HepG2 (cell line): ENCODE data around the gene P4HB. TPM values are rescaled to one million over a fixed set of nuclear protein-coding genes. Genes with fewer than 3 reads are reported as not detected.

Experiments used
- AHR ChIP-seq: IDR thresholded peaks from 2 replicates; pipeline ENCODE4 v1.6.1; 2018; ENCODE audit warnings: missing genetic modification reagents, missing compliant biosample characterization
- AKAP8 ChIP-seq: sonication (generic); formaldehyde crosslinking; IDR thresholded peaks from 2 replicates; pipeline ENCODE4 v1.5.1; 2020; ENCODE audit warnings: mild to moderate bottlenecking, missing genetic modification reagents
- KMT2A ChIP-seq: sonication (generic); formaldehyde crosslinking; IDR thresholded peaks from 2 replicates; pipeline ENCODE4 v1.4.0; 2020; ENCODE audit warnings: missing genetic modification reagents
- MED8 ChIP-seq: sonication (generic); formaldehyde crosslinking; IDR thresholded peaks from 2 replicates; pipeline ENCODE4 v1.8.1; 2023; ENCODE audit warnings: mild to moderate bottlenecking, missing genetic modification reagents; ENCODE audit not compliant: insufficient replicate concordance
- MIER3 ChIP-seq: IDR thresholded peaks from 2 replicates; pipeline ENCODE4 v1.6.1; 2016; ENCODE audit warnings: missing compliant biosample characterization, borderline replicate concordance
- PRPF4 ChIP-seq: fragments of 200-400 bp; formaldehyde crosslinking; IDR thresholded peaks from 2 replicates; pipeline ENCODE4 v1.6.1; 2016; ENCODE audit warnings: low read length, low read depth; ENCODE audit not compliant: poor library complexity, severe bottlenecking
- RAD51 ChIP-seq: fragments of 450-650 bp; IDR thresholded peaks from 2 replicates; pipeline ENCODE4 v1.6.1; 2016; ENCODE audit warnings: borderline replicate concordance
- RORA ChIP-seq: sonication (generic); formaldehyde crosslinking; IDR thresholded peaks from 2 replicates; pipeline ENCODE4 v1.5.0; 2020; ENCODE audit warnings: mild to moderate bottlenecking, missing genetic modification reagents, moderate library complexity
- SYNCRIP ChIP-seq: fragments of 200-400 bp; formaldehyde crosslinking; IDR thresholded peaks from 2 replicates; pipeline ENCODE4 v1.6.1; 2018; ENCODE audit warnings: mild to moderate bottlenecking, low read depth, low read length; ENCODE audit not compliant: insufficient read depth
- ZNF138 ChIP-seq: sonication (generic); formaldehyde crosslinking; IDR thresholded peaks from 2 replicates; pipeline ENCODE4 v1.5.0; 2020; ENCODE audit warnings: mild to moderate bottlenecking, low read depth, missing genetic modification reagents
- ZNF274 ChIP-seq: sonication (generic); formaldehyde crosslinking; IDR thresholded peaks from 2 replicates; pipeline ENCODE4 v1.5.1; 2020; ENCODE audit warnings: mild to moderate bottlenecking, missing genetic modification reagents
- ZNF44 ChIP-seq: sonication (generic); formaldehyde crosslinking; IDR thresholded peaks from 2 replicates; pipeline ENCODE4 v1.5.1; 2020; ENCODE audit warnings: mild to moderate bottlenecking, missing genetic modification reagents
- ZSCAN22 ChIP-seq: sonication (generic); formaldehyde crosslinking; IDR thresholded peaks from 2 replicates; pipeline ENCODE4 v1.4.0; 2020; ENCODE audit warnings: mild to moderate bottlenecking, missing genetic modification reagents
- ZSCAN30 ChIP-seq: sonication (generic); formaldehyde crosslinking; IDR thresholded peaks from 2 replicates; pipeline ENCODE4 v1.5.0; 2020; ENCODE audit warnings: mild to moderate bottlenecking, missing genetic modification reagents
- polyA plus RNA-seq, 8 experiments: library from polyadenylated mRNA; depleted of rRNA in 3 of 8; stranded (reverse) in 7 of 8; unstranded in 1 of 8; fragments of >200 nt; fragmentation: Illumina TruSeq in 4 of 8; extraction: Trizol in 4 of 8; gene quantifications; 2 replicates each; pipeline versions ENCODE4 v1.2.1 to v1.2.3, GENCODE V29; 2011 to 2016; ENCODE audit warnings: low read depth in 4 of 8, missing spikeins in 1 of 8, mixed read lengths in 1 of 8; ENCODE audit not compliant: insufficient read depth in 1 of 8
- total RNA-seq, 5 experiments: library from RNA; depleted of rRNA; stranded (reverse); fragments of >200 nt; fragmentation: Illumina TruSeq; extraction: Trizol; gene quantifications; 2 replicates each; pipeline ENCODE4 v1.2.3, GENCODE V29; 2016; ENCODE audit warnings: low read depth in 1 of 5
- TF ChIP-seq, protein P1 (sequence below): sonication (generic); formaldehyde crosslinking; IDR thresholded peaks from 2 replicates; pipeline ENCODE4 v1.4.0; 2020; ENCODE audit warnings: mild to moderate bottlenecking, missing genetic modification reagents
- TF ChIP-seq, protein P2 (sequence below): IDR thresholded peaks from 2 replicates; pipeline ENCODE4 v1.6.1; 2016; ENCODE audit warnings: low read depth, missing genetic modification reagents, missing compliant biosample characterization

Gene P4HB
- total and polyA plus RNA-seq, 2 of the 13 experiments (the other 11 are each of a cell fraction or from before 2014, with no cell fraction given), result 185 to 782 TPM

DNA sequence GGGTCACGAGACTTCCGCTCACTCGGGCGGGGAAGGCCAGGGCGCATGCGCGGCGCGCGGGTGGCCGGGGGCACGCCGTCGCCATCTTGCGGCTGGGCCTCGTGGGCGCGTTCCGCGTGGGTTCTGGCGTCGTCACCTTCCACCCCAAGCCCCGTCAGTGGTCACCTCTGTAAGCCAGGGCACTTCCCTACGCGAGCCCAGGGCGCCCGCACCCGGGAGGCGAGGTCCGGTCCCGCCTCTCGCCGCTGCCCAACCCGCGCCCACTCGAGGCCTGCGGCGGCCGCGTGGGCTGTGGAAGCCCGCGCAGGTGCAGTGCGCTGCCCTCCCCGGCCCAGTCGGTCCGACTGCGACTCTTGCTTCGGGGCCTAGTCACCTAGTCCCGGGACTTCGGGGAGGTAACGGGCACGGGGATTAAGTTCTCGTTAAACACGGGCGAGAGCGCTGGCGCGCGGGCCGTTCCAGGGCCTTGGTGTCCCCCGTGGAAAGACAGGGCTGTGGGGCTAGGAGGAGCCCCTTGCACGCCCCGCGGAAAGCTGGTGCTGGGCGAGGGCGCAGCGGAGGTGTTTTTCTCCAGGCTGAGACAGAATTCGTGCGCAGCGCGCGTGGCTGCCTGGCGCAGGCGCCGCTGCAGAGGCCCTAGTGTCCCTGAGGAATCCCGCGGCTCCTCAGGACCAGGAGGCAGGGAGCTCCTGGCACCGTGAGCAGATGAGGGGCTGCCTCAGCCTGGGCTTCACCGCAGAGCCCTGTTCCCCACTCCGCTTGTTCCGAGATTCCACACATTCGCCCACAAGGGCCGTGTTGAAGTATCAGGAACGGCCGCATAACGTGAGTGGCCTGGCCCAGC is 11.3 kb upstream of the P4HB start (continued):
- TF ChIP-seq, protein P1, sequence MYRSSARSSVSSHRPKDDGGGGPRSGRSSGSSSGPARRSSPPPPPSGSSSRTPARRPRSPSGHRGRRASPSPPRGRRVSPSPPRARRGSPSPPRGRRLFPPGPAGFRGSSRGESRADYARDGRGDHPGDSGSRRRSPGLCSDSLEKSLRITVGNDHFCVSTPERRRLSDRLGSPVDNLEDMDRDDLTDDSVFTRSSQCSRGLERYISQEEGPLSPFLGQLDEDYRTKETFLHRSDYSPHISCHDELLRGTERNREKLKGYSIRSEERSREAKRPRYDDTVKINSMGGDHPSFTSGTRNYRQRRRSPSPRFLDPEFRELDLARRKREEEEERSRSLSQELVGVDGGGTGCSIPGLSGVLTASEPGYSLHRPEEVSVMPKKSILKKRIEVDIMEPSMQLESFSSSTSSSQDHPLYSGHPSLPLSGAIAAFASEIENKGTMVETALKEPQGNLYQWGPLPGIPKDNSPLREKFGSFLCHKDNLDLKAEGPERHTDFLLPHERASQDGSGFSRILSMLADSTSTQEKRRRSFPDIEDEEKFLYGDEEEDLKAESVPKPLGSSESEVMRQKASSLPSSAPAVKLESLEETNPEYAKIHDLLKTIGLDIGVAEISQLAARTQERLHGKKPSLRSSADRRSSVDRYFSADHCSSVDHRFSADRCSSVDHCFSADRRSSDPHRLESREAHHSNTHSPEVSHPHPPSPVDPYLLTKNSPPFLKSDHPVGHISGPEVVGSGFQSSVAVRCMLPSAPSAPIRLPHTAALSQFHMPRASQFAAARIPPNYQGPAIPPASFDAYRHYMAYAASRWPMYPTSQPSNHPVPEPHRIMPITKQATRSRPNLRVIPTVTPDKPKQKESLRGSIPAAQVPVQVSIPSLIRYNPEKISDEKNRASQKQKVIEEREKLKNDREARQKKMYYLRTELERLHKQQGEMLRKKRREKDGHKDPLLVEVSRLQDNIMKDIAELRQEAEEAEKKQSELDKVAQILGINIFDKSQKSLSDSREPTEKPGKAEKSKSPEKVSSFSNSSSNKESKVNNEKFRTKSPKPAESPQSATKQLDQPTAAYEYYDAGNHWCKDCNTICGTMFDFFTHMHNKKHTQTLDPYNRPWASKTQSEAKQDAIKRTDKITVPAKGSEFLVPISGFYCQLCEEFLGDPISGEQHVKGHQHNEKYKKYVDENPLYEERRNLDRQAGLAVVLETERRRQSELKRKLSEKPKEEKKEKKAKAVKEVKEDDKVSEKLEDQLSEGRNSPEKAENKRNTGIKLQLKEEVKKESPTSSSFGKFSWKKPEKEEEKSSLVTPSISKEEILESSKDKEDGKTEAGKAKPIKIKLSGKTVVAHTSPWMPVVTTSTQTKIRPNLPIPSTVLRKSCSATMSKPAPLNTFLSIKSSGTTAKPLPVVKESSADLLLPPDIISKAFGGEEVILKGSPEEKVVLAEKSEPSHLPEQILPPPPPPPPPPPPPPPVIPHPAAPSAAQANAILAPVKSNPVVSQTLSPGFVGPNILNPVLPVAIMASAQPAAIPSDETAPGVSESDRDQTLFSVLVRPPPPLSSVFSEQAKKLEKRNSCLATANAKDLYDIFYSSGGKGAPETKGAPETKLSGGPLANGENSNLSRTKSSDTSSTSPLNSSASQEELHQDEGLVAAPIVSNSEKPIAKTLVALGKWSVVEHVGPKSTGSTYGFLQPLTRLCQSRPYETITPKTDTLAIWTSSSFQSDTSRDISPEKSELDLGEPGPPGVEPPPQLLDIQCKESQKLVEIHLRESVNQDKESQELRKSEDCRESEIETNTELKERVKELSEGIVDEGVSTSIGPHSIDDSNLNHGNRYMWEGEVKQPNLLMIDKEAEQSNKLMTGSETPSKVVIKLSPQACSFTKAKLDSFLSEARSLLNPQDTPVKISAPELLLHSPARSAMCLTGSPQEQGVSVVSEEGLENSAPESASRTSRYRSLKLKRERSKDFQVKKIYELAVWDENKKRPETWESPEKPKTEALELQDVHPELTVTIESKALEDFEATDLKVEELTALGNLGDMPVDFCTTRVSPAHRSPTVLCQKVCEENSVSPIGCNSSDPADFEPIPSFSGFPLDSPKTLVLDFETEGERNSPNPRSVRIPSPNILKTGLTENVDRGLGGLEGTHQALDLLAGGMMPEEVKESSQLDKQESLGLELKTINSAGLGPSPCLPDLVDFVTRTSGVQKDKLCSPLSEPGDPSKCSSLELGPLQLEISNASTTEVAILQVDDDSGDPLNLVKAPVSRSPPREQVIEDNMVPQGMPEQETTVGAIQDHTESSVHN (CRISPR knock-in tag), result peak; percentile 94
- TF ChIP-seq ZSCAN22 (CRISPR knock-in tag) (0 out of 2 replicates have a peak, but pooled peaks have one; percentile 66), MIER3 (CRISPR knock-in tag) (peak; percentile 80; the same call in 1 of the 2 replicates), RAD51 (no peak), ZNF138 (CRISPR knock-in tag) (peak; percentile 98), SYNCRIP (no peak), KMT2A (CRISPR knock-in tag) (peak; percentile 83), MED8 (peak; percentile 85), ZSCAN30 (CRISPR knock-in tag) (no peak), ZNF274 (CRISPR knock-in tag) (peak; percentile 95), ZNF44 (CRISPR knock-in tag) (no peak), AHR (CRISPR knock-in tag) (no peak), RORA (CRISPR knock-in tag) (no peak), PRPF4 (peak; percentile 90), AKAP8 (CRISPR knock-in tag) (peak; percentile 98)
- TF ChIP-seq, protein P2, sequence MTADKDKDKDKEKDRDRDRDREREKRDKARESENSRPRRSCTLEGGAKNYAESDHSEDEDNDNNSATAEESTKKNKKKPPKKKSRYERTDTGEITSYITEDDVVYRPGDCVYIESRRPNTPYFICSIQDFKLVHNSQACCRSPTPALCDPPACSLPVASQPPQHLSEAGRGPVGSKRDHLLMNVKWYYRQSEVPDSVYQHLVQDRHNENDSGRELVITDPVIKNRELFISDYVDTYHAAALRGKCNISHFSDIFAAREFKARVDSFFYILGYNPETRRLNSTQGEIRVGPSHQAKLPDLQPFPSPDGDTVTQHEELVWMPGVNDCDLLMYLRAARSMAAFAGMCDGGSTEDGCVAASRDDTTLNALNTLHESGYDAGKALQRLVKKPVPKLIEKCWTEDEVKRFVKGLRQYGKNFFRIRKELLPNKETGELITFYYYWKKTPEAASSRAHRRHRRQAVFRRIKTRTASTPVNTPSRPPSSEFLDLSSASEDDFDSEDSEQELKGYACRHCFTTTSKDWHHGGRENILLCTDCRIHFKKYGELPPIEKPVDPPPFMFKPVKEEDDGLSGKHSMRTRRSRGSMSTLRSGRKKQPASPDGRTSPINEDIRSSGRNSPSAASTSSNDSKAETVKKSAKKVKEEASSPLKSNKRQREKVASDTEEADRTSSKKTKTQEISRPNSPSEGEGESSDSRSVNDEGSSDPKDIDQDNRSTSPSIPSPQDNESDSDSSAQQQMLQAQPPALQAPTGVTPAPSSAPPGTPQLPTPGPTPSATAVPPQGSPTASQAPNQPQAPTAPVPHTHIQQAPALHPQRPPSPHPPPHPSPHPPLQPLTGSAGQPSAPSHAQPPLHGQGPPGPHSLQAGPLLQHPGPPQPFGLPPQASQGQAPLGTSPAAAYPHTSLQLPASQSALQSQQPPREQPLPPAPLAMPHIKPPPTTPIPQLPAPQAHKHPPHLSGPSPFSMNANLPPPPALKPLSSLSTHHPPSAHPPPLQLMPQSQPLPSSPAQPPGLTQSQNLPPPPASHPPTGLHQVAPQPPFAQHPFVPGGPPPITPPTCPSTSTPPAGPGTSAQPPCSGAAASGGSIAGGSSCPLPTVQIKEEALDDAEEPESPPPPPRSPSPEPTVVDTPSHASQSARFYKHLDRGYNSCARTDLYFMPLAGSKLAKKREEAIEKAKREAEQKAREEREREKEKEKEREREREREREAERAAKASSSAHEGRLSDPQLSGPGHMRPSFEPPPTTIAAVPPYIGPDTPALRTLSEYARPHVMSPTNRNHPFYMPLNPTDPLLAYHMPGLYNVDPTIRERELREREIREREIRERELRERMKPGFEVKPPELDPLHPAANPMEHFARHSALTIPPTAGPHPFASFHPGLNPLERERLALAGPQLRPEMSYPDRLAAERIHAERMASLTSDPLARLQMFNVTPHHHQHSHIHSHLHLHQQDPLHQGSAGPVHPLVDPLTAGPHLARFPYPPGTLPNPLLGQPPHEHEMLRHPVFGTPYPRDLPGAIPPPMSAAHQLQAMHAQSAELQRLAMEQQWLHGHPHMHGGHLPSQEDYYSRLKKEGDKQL (CRISPR knock-in tag), result no peak; the same call in 1 of the 2 replicates
